ENCODE results near the gene C20orf173. TPM values are rescaled to one million over a fixed set of nuclear protein-coding genes. Genes with fewer than 3 reads are reported as not detected.
A peak's percentile ranks its signal among the peaks of the same experiment; 100 is the strongest.

C20orf173 gene
- total RNA-seq, 2 donors from 2014 or later: not detected

DNA sequence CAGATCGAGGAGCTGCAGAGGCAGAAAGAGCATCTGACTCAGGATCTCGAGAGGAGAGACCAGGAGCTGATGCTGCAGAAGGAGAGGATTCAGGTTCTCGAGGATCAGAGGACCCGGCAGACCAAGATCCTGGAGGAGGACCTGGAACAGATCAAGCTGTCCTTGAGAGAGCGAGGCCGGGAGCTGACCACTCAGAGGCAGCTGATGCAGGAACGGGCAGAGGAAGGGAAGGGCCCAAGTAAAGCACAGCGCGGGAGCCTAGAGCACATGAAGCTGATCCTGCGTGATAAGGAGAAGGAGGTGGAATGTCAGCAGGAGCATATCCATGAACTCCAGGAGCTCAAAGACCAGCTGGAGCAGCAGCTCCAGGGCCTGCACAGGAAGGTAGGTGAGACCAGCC is 26.2 kb downstream of the C20orf173 start:
- Histone ChIP-seq H3K27me3 (no peaks in the 10 kb centered on the region), H3K4me1 (peaks cover 0 to 7% of the 10 kb centered on the region in 2 donors), H3K36me3 (peaks cover 73% of the 10 kb centered on the region), H3K27ac (no peak overlapping the region), H3K9me3 (no peaks in the 10 kb centered on the region), H3K4me3 (no peak overlapping the region)
- TF ChIP-seq, protein P1, sequence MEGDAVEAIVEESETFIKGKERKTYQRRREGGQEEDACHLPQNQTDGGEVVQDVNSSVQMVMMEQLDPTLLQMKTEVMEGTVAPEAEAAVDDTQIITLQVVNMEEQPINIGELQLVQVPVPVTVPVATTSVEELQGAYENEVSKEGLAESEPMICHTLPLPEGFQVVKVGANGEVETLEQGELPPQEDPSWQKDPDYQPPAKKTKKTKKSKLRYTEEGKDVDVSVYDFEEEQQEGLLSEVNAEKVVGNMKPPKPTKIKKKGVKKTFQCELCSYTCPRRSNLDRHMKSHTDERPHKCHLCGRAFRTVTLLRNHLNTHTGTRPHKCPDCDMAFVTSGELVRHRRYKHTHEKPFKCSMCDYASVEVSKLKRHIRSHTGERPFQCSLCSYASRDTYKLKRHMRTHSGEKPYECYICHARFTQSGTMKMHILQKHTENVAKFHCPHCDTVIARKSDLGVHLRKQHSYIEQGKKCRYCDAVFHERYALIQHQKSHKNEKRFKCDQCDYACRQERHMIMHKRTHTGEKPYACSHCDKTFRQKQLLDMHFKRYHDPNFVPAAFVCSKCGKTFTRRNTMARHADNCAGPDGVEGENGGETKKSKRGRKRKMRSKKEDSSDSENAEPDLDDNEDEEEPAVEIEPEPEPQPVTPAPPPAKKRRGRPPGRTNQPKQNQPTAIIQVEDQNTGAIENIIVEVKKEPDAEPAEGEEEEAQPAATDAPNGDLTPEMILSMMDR (IDR thresholded peaks at IDR 0.05): no peak
- DNase-seq (ENCODE audit: low spot score): no peak

DNA sequence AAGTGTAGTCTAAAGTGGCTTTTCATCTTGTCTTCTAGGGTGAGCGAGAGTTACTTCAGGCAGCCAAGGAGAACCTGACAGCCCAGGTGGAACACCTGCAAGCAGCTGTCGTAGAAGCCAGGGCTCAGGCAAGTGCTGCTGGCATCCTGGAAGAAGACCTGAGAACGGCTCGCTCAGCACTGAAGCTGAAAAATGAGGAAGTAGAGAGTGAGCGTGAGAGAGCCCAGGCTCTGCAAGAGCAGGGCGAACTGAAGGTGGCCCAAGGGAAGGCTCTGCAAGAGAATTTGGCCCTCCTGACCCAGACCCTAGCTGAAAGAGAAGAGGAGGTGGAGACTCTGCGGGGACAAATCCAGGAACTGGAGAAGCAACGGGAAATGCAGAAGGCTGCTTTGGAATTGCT is 27.1 kb downstream of the C20orf173 start:
- Histone ChIP-seq H3K36me3 (peaks cover 73% of the 10 kb centered on the region), H3K27me3 (no peaks in the 10 kb centered on the region), H3K27ac (no peak overlapping the region), H3K4me3 (no peak overlapping the region), H3K9me3 (no peaks in the 10 kb centered on the region), H3K4me1 (peaks cover 0 to 7% of the 10 kb centered on the region in 2 donors)
- DNase-seq (ENCODE audit: low spot score): no peak
- TF ChIP-seq, protein P1 (IDR thresholded peaks at IDR 0.05): no peak

DNA sequence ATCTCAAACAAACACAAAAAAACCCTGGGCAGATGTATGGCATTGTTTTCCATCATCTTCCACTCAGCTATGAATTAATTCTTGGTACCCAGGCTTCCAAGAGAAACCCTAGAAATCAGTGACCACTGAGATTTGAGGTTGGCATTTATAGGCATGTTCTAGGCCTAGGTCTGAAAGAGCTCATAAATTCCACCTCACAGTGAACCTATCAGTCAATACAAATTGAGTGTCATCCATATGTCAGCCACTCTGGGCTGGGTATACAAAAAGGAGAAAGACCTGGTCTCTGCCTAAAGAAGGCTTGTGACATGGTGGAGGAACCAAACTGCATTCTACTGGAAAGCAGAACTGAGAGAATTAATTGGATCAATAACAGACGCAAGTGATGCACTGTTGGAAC is 30.2 kb downstream of the C20orf173 start:
- DNase-seq (ENCODE audit: low spot score): no peak
- no peak overlapping the region for H3K4me3 ChIP-seq
- H3K9me3 ChIP-seq: no peaks in the 10 kb centered on the region
- TF ChIP-seq, protein P1 (IDR thresholded peaks at IDR 0.05): no peak
- no peaks in the 10 kb centered on the region for H3K27me3 ChIP-seq
- H3K36me3 ChIP-seq: peaks cover 71% of the 10 kb centered on the region
- peaks cover 0 to 7% of the 10 kb centered on the region in 2 donors for H3K4me1 ChIP-seq
- H3K27ac ChIP-seq: no peak overlapping the region

DNA sequence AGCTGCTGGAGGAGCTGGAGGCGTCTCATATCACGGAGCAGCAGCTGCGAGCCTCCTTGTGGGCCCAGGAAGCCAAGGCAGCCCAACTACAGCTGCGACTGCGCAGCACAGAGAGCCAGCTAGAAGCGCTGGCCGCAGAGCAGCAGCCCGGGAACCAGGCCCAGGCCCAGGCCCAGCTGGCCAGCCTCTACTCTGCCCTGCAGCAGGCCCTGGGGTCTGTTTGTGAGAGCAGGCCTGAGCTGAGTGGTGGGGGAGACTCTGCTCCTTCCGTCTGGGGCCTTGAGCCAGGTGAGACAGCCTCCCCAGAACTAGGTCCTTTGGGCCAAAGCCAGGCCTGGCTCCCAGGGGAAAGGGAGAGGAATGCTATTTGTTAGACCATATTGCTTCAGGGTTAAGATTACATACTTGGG is 31.7 kb downstream of the C20orf173 start:
- TF ChIP-seq, protein P1 (IDR thresholded peaks at IDR 0.05): no peak
- H3K4me3 ChIP-seq: no peak overlapping the region
- H3K36me3 ChIP-seq: peaks cover 65% of the 10 kb centered on the region
- DNase-seq (ENCODE audit: low spot score): peak; percentile 64
- H3K27me3 ChIP-seq: no peaks in the 10 kb centered on the region
- H3K27ac ChIP-seq: peak overlapping the region in 1 of 2 donors; percentile 44
- no peaks in the 10 kb centered on the region for H3K9me3 ChIP-seq
- H3K4me1 ChIP-seq: no peaks in the 10 kb centered on the region

DNA sequence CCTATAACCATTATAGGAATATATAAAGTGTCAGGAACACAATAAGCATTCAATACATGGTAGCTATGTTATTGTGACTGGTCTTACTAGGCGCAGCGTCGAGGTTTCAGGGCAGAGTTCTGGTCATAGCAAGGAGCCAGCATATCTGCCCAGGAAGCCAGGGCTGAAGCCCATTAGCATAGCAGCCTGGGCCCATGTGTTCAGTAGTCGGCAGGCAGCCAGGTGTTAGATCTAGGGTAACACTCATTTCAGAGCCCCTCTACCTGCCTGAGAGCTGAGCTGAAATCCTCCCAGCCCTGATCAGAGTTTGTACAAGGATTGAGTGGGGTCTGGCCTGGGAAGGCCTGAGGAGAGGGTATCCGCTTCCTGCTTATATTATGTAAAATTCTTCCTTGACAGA is 32.1 kb downstream of the C20orf173 start:
- no peak for DNase-seq (ENCODE audit: low spot score)
- no peaks in the 10 kb centered on the region for H3K9me3 ChIP-seq
- peaks cover 62% of the 10 kb centered on the region for H3K36me3 ChIP-seq
- H3K27ac ChIP-seq: peak overlapping the region; percentile 23 to 44
- H3K4me1 ChIP-seq: no peaks in the 10 kb centered on the region
- H3K27me3 ChIP-seq: no peaks in the 10 kb centered on the region
- H3K4me3 ChIP-seq: no peak overlapping the region
- TF ChIP-seq, protein P1 (IDR thresholded peaks at IDR 0.05): no peak

DNA sequence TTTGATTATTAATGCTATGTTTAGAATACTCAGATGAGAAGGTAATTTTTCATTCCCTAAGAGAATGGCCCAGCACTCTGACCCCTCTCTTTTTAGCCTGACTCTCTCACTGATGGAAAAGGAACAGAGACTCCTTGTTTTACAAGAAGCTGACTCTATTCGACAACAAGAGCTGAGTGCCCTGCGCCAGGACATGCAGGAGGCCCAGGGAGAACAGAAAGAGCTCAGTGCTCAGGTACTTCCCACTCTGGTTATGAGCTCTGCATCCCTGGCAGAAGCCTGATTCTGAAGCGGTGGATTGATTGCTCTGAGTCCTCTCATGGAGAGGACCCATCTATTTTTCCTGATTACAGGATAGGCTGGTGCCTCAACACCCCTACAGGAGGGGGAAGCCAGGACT is 33.0 kb downstream of the C20orf173 start:
- Histone ChIP-seq H3K27ac (no peak overlapping the region), H3K36me3 (peaks cover 61% of the 10 kb centered on the region)
- DNase-seq (ENCODE audit: low spot score): no peak

More for the DNA sequence above, 33.0 kb downstream of the C20orf173 start:
- no peaks in the 10 kb centered on the region for H3K4me1 ChIP-seq
- H3K4me3 ChIP-seq: no peak overlapping the region
- H3K9me3 ChIP-seq: no peaks in the 10 kb centered on the region
- TF ChIP-seq, protein P1 (IDR thresholded peaks at IDR 0.05): no peak
- H3K27me3 ChIP-seq: no peaks in the 10 kb centered on the region

Measured in right atrium auricular region (tissue), 2 donors.